H1 (cell line): ENCODE results near the gene NXNL2. TPM values are rescaled to one million over a fixed set of nuclear protein-coding genes. Genes with fewer than 3 reads are reported as not detected.

ENCODE experiments used
- CEBPB ChIP-seq: IDR thresholded peaks from 2 replicates; pipeline ENCODE4 v1.6.1; 2012; ENCODE audit warnings: low read depth, low read length
- CHD7 ChIP-seq: fragments of 300-600 bp; sonication (generic); IDR thresholded peaks from 2 replicates; pipeline ENCODE4 v1.7.1; 2012; ENCODE audit warnings: low read length, moderate library complexity, mild to moderate bottlenecking, inconsistent platforms; ENCODE audit not compliant: insufficient replicate concordance
- NANOG ChIP-seq: IDR thresholded peaks from 2 replicates; pipeline ENCODE4 v1.6.1; 2011; ENCODE audit warnings: low read length, low read depth, mild to moderate bottlenecking, inconsistent platforms; ENCODE audit not compliant: insufficient read depth, poor library complexity, severe bottlenecking
- PHF8 ChIP-seq: fragments of 200-600 bp; sonication (generic); conservative IDR thresholded peaks from 2 replicates; pipeline ENCODE4 v1.7.1; 2012; ENCODE audit warnings: low read depth, mild to moderate bottlenecking, inconsistent platforms, low read length, moderate library complexity
- POLR2A ChIP-seq, 2 experiments: IDR thresholded peaks; 1 replicate in 1 of 2; 2 replicates in 1 of 2; pipeline ENCODE4 v1.6.1; 2011; ENCODE audit warnings: low read depth in 2 of 2, low read length in 2 of 2, mild to moderate bottlenecking in 2 of 2; ENCODE audit errors: control extremely low read depth in 1 of 2
- RBBP5 ChIP-seq: IDR thresholded peaks from 2 replicates; pipeline ENCODE4 v1.7.1; 2012; ENCODE audit warnings: low read depth, mild to moderate bottlenecking, inconsistent platforms, low read length, moderate library complexity, borderline replicate concordance
- RXRA ChIP-seq: IDR thresholded peaks from 2 replicates; pipeline ENCODE4 v1.6.1; 2011; ENCODE audit warnings: low read depth, mild to moderate bottlenecking, low read length, moderate library complexity; ENCODE audit not compliant: insufficient read depth
- SIN3A ChIP-seq, 2 experiments: IDR thresholded peaks in 1 of 2; conservative IDR thresholded peaks in 1 of 2; 2 replicates each; pipeline ENCODE4 v1.6.1; 2011 to 2012; ENCODE audit warnings: low read length in 2 of 2, improper control_type of control experiment in 1 of 2, low read depth in 1 of 2, mild to moderate bottlenecking in 1 of 2
- TAF1 ChIP-seq: IDR thresholded peaks from 2 replicates; pipeline ENCODE4 v1.6.1; 2011; ENCODE audit warnings: mild to moderate bottlenecking, low read depth, low read length
- polyA plus RNA-seq, 7 experiments: library from polyadenylated mRNA; depleted of rRNA in 3 of 7; stranded (reverse) in 5 of 7; unstranded in 2 of 7; fragments of >200 nt in 5 of 7; fragments of 200-250 nt in 2 of 7; gene quantifications; 1 replicate in 5 of 7; 2 replicates in 1 of 7; 4 replicates in 1 of 7; pipeline versions ENCODE4 v1.2.1 to v1.2.3, GENCODE V29; 2011 to 2013; ENCODE audit warnings: missing spikeins in 2 of 7, mixed read lengths in 2 of 7
- total RNA-seq: library from RNA; stranded (reverse); fragmentation: NEBNext Ultra II Directional; extraction: Animal tissue kit (Norgen Biotek cat#: 25700); gene quantifications from 2 replicates; pipeline ENCODE4 v1.2.1, GENCODE V29; 2021

Gene NXNL2
- total and polyA plus RNA-seq, 2 of the 8 experiments (the other 6 are each of a cell fraction or from before 2014, with no cell fraction given) = 1.9 to 2.6 TPM

- TF ChIP-seq CHD7 (no peak), RXRA (no peak), POLR2A (IDR thresholded peaks at IDR 0.05; ENCODE audit: control extremely low read depth in 1 of 2, low read depth in 2 of 2, low read length in 2 of 2) (no peak), TAF1 (no peak), SIN3A (conservative IDR thresholded peaks at IDR 0.05 in 1 of 2, IDR thresholded peaks at IDR 0.05 in 1 of 2; ENCODE audit: low read depth in 1 of 2, low read length in 2 of 2) (no peak), CEBPB (no peak), NANOG (no peak), PHF8 (no peak), RBBP5 (no peak)
Observed at GRCh38 chr9:88503081-88503844, 31.7 kb upstream of the NXNL2 start (continued).
